ENCODE data around the gene NPR2.
A peak's percentile ranks its signal among the peaks of the same experiment; 100 is the strongest.

Gene NPR2

GRCh38 chr9:35763803-35764202 lies 27.6 kb upstream of the NPR2 start:
- DNase-seq (no peak), ATAC-seq (no peak)

- DNase-seq, result no peak
- no peak for ATAC-seq
Measured at GRCh38 chr9:35766997-35767396, 24.4 kb upstream of the NPR2 start.

- DNase-seq (no peak), ATAC-seq (no peak)
Measured at GRCh38 chr9:35767458-35767857, 23.9 kb upstream of the NPR2 start.

- DNase-seq, result no peak
- no peak for ATAC-seq
Measured at GRCh38 chr9:35769763-35770162, 21.6 kb upstream of the NPR2 start.

GRCh38 chr9:35771075-35771433 lies 20.3 kb upstream of the NPR2 start:
- ATAC-seq (no peak), DNase-seq (no peak)

GRCh38 chr9:35771534-35771933 lies 19.9 kb upstream of the NPR2 start:
- DNase-seq, result no peak
- no peak for ATAC-seq

GRCh38 chr9:35771943-35772342 lies 19.4 kb upstream of the NPR2 start:
- no peak for DNase-seq
- ATAC-seq, result no peak

- no peak for ATAC-seq
- DNase-seq, result no peak
Measured at GRCh38 chr9:35774907-35775635, 16.3 kb upstream of the NPR2 start.

- ATAC-seq, result peak; percentile 69
- no peak for DNase-seq
Measured at GRCh38 chr9:35776018-35776417, 15.4 kb upstream of the NPR2 start.

- DNase-seq (no peak), ATAC-seq (no peak)
Measured at GRCh38 chr9:35778496-35778895, 12.9 kb upstream of the NPR2 start.

- no peak for ATAC-seq
- DNase-seq, result no peak
Measured at GRCh38 chr9:35781066-35781465, 10.3 kb upstream of the NPR2 start.

- no peak for DNase-seq
Measured at GRCh38 chr9:35783418-35783817, 8.0 kb upstream of the NPR2 start.

GRCh38 chr9:35789541-35789940 lies 1.9 kb upstream of the NPR2 start:
- ATAC-seq, result no peak
- no peak for DNase-seq

More at GRCh38 chr9:35783418-35783817, 8.0 kb upstream of the NPR2 start:
- ATAC-seq, result no peak

- no peak for ATAC-seq
- DNase-seq, result no peak
Measured at GRCh38 chr9:35790025-35790384, 1.4 kb upstream of the NPR2 start.

GRCh38 chr9:35790385-35791296 lies 750 bp upstream of the NPR2 start:
- DNase-seq (peak; percentile 54), ATAC-seq (peak; percentile 74)

- no peak for DNase-seq
- ATAC-seq, result no peak
Measured at GRCh38 chr9:35792024-35792813, 828 bp downstream of the NPR2 start.

- no peak for ATAC-seq
- no peak for DNase-seq
Measured at GRCh38 chr9:35792826-35793225, 1.4 kb downstream of the NPR2 start.

GRCh38 chr9:35793461-35793860 lies 2.1 kb downstream of the NPR2 start:
- no peak for ATAC-seq
- DNase-seq, result no peak

GRCh38 chr9:35795695-35796094 lies 4.3 kb downstream of the NPR2 start:
- DNase-seq (no peak), ATAC-seq (no peak)

- no peak for ATAC-seq
- DNase-seq, result no peak
Measured at GRCh38 chr9:35797311-35798109, 6.1 kb downstream of the NPR2 start.

- ATAC-seq (peak; percentile 95), DNase-seq (no peak)
Measured at GRCh38 chr9:35798658-35799374, 7.4 kb downstream of the NPR2 start.
